Limb (tissue), 2 donors: ENCODE measurements around the gene SIN3B.

Source experiments
- DNase-seq, 2 donors: peaks; one replicate each; pipeline ENCODE4 v3.0.0-alpha.2; 2016; ENCODE audit errors: extremely low spot score in 2 of 2

SIN3B gene

DNA sequence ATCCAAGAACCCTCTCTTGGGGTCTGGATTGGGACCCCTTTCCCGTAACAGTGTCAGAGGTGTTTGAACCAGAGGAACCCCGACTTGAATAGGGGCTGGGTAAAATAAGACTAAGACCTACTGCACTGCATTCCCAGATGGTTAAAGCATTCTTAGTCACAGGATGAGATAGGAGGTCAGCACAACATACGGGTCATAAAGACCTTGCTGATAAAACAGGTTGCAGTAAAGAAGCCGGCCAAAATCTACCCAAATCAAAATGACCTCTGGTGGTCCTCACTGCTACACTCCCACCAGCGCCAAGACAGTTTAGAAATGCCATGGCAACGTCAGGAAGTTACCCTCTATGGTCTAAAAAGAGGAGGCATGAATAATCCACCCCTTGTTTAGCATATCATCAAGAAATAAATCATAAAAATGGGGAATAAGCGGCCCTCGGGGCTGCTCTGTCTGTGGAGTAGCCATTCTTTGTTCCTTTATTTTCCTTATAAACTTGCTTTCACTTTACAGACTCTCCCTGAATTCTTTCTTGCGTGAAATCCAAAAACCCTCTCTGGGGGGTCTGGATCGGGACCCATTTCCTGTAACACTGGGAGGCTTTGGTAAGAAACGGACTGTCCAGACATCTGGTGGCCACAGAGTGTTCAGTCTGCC lies 4.4 kb upstream of the SIN3B start:
- no peak for DNase-seq

DNA sequence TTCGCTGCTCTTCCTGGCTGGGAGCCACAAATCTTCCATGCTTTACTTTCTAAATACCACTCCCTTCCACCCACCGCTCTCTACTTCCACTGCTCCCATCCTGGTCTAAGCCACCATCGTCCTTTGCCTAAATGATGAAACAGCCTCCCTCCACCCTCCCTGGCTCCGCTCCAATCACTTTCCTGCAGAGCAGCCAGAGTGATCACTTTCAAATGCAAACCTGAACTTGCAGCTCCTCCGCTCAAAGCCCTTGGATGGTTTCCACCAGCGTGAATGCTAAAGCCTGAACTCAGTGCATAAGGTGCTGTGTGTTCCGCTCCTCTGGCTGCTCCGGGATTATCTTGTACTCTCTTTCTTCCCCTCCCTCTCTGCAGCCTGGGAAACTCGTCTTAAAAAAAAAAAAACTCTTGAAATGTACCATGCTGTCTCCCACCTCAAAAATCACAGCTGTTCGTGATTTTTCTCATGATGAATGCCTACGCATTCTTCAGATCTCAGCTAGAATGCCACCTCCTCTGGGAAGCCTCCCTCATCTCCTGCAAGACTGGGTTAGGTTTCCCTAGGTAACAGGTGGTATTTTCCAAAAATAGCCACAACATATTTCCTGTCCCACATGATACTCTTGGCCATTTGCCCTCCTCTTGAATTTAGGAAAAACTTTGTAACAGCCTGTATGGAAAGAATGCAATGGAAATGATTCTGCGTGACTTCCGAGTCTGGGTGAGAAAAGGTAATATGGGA lies 3.7 kb upstream of the SIN3B start:
- peak; percentile 78 to 81 for DNase-seq

DNA sequence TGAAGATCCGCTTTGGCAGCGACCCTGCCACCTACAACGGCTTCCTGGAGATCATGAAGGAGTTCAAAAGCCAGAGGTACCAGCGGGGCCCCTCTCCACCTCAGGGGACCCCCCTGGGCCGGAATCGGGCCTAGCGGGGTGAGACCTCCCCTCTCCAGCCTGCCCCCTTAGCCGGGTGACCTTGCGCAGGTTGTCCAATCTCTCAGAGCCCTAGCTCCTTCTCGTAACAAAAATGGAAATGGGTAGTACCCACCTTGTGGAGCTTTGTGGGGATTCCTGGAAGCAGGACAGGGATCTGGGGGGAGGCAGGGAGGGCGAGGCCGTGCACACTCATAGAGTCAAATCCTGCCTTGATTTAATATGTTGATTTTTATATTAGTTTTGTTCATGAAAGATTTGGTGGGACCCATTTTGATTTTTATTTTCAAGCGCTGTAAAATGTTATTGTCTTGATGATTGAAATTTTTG lies 658 bp downstream of the SIN3B start:
- no peak for DNase-seq

DNA sequence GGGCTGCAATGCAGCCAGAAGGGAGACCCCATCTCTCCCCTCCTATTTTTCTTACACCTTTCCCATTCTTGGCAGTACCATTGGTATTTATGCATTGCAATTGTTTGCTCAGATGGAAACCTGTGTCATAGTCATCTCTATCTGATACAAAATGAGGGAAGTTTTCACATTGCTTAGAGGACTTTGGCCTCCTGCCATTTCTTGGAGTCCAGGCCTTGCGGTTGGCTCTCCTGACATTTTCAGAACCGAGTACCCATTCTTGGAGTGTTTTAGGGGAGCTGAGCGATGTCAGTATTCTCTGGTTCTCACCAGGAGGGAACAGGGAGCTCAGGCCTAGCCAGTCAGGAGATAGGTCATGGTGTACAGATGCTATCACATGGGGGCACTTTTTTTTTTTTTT lies 1.5 kb downstream of the SIN3B start:
- no peak for DNase-seq

DNA sequence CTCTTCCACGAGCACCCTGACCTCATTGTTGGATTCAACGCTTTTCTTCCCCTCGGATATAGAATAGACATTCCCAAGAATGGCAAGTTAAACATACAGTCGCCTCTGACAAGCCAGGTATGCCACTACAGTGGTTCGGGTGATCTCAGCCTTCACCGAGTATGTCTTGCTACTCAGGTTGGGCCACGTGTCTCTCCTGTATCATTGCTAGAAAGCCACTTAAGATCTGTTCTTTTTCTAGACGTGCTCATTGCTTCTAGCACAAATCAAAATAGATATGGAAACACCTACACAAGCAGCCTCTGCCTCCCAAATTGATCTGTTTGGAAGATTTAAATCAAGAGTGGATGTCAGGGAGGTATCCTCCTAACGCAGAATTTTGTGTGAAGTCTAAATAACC lies 2.3 kb downstream of the SIN3B start:
- no peak for DNase-seq

DNA sequence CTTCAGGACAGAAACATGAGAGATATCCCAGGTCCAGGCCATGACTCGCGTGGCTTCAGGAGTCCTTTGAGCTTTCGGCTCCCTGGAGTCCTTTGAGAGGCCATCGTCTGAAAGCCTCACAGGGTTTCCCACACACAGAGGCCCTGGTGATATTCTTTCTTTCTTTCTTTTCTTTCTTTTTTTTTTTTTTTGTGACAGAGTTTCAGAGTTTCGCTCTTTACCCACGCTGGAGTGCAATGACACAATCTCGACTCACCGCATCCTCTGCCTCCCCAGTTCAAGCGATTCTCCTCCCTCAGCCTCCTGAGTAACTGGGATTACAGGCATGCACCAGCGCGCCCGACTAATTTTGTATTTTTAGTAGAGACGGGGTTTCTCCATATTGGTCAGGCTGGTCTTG lies 5.5 kb downstream of the SIN3B start:
- DNase-seq: no peak

DNA sequence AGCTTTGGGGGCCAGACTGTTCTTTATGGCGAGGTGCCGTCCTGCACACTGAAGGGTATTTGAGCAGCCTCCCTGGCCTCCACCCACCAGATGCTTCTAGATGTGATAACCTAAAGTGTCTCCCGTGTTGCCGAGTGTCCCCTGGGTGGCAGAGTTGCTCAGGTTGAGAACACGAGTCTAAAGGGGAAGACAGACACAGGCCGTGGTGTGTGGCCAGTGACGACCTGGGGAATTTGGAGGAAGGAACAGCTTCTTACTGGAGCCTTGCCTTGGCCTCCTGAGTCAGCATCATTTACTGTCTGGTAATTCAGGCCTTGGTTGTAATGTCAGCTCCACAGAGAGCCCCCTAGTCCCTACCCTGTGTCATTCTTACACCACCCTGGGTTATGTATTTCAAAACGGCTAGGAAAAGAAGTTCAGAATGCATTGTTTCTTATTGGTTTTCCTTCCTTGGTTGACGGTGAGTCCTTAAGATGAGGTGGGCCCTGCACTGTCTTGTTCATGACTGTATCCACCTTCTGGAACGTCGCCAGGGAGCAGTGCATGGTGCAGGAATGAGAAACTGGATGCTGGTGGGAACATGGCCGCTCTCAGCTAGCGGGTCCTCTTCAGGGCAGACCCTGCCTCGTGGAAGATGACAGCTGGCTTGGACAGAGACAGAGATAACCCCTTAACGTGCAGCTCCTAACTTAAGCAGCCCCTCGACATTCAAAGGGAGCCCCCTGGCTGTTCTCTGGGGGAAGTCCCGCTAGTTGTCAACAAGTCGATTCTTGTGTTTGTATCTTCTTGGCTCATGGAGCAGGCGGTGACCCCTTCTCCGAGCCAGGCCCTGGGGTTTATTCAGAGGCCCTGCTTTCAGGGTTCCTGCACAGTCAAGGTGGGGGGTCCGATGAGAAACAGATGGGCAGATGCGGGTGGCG lies 7.2 kb downstream of the SIN3B start:
- DNase-seq: no peak

DNA sequence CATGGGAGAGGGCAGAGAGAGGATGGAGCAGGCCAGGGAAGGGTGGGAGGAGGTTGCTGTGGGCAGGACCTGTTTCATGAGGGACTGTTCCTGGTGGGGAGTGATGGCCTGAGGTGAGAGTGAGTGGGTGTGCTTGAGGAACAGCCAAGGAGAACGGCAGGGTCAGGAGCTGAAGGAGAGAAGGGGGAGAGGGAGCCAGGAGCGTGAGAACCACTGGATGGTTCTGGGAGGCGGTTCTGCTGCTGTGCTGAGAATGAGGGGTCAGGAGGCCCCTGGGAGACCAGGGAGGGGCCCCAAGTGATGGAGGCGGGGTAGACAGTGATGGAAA lies 7.8 kb downstream of the SIN3B start:
- DNase-seq: no peak

DNA sequence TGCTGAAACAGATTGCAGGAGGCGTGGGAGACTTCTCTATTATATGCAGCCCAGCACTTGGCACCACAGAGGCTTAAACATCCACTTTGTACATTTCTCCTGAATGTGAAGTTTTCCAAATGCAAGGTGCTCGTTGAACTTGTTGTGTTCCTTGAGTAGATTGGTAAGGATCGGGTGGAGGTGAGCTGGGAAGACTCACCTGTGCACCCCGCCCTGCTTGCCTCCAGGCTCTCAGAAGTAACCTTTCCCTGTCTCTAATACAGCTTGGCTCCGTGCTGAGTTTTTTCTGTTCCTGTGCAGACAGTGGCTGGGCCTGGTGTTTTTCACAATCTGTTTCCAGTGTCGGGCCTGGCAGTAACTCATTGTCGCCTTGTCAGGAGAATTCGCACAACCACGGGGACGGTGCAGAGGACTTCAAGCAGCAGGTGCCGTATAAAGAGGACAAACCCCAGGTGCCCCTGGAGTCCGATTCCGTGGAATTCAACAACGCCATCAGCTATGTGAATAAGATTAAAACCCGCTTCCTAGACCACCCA lies 12.3 kb downstream of the SIN3B start:
- DNase-seq: no peak

DNA sequence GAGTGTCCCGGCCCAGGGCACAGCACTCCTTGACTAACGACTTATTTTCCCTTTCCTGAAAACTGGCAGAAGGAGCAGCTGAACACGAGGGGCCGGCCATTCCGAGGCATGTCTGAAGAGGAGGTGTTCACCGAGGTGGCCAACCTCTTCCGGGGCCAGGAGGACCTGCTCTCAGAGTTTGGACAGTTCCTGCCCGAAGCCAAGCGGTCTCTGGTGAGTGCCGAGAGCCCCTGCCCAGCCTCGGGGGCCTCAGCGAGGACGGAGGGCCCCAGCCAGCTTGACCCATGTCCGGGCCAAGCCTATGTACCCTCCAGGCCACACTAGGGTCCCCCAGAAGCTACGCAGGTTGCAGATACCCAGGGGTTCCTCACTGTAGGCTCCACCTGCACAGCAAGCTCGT lies 17.7 kb downstream of the SIN3B start:
- no peak for DNase-seq

DNA sequence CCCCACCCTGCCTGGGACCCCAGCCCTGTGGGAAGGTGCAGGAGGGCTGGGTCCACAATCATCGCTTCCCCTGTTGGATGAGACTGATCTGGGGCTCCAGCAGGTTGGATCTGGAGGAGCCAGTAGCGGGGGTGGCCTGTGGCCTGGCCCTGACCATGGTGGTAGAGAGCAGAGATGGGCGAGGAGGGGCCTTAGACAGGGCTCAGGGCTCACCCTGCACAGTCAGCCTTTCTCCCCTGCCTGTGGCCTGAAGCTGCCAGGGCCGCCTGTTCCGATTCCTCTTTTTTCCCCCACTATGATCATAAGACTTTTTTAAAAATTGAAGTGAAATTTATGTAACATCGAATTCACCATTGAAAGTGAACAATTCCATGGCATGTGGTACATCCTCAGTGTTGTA lies 18.2 kb downstream of the SIN3B start:
- DNase-seq: no peak

DNA sequence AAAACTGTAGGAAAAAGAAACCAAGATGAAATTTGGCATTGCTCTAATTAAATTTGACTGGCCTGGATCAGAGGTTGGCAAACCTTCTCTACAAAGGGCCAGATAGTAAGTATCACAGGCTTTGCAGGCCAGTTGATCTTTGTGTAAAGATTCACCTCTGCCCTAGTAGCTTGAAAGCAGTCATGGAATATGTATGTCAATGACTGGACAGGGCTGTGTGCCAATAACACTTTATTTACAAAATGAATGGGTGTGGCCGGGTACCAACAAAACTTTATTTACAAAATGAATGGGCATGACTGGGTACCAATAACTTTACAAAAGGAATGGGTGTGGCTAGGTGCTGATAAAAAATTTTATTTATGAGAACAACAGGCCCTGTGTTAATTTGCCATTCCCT lies 20.0 kb downstream of the SIN3B start:
- DNase-seq: no peak

DNA sequence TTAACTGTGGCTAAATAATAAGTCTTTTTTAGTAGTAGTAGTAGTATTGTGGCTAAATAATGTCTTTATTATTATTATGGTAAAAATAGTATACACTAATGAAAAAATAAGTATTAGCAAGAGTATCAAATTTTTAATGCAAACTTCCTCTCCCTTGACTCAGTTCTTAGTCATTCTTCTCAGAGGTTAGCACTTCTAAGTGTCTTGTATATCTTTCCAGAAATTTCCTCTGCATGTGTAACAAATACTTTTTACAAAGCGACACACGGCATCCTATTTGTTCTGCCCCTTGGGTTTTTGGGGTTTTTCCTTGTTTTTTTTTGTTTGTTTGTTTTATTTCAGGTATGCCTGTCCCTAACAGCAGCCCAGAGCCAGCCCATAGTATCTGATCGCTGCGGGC lies 20.9 kb downstream of the SIN3B start:
- no peak for DNase-seq

DNA sequence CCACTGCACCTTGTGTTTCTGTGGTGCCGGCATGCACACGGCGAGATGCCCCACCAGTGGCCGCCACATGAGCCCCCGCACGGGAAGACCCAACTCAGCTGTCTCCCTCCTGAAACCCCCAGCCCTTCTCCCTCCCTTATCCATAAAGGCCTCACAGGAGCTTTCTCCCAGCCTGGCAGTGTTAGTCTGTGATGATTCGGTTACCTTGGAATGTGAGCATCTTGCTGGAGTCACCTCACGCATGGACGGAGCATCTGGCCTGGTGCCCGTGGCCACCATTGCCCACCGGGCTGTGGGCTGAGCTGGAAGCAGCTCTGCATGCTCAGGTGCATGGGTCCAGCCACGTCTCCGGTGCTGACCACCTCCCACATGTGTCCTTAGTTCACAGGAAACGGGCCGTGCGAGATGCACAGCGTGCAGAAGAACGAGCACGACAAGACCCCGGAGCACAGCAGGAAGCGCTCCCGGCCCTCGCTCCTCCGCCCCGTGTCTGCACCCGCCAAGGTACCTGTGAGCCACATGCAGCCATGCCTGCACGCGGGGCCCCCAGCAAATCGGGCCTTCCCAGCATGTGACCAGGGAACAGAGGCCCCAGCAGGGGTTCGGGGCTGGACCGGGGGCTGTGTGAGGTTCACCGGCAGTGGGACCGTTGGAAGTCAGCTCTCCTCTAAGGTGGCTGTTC lies 22.0 kb downstream of the SIN3B start:
- DNase-seq: no peak

DNA sequence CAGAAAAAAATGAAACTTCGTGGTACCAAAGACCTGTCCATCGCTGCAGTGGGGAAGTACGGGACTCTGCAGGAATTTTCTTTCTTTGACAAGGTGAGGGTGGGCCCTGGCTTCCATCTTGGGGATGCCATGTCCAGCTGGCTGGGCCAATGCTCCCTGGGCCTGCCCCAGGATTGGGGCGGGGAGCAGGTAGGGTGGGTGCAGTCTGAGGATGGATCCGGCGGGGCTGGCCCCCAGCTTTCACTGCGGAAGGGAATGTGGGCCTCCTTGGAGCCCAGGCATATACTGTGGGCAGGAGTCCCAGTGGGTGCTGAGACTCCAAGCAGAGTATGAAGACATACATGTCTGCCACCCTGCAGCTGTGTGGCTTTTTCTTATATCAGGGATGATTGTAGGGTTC lies 23.9 kb downstream of the SIN3B start:
- no peak for DNase-seq

DNA sequence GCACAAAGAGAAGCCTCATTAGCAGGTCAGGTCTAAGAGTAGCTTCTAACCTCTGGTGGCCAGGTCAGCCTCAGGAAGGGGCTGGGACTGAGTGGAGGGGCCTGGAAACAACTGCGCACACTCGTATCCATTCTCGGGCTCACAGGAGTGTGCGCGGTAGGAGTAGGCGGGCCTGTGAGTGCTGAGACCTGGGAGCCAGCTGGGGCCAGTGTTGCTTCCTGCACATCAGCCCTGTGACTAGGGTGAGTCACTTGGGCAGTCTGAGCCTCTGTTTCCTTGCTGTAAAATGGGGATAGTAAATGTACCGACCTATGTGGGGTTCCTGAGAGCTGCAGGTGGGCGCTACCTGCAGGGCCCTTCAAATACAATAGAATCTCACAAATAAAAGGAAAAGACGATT lies 26.9 kb downstream of the SIN3B start:
- DNase-seq: no peak

DNA sequence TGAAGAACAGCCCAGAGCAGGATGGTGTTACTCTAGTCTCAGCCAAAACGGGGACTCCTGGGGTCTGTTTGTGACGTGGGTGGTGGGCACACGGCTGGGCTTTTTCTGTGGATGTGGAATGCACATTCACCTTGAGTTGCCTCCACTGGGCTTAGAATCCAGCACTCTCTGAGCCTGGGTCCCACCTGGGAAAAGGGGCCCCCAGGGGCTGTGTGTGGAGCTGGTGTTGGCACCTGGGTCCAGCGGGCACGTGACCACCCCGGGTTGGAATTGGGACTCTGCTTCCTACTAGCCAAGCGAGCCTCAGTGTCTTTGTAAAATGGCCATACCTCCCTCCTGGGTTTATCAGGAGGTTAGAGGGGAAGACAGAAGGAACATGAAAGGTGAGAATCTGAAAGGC lies 30.4 kb downstream of the SIN3B start:
- DNase-seq: no peak

DNA sequence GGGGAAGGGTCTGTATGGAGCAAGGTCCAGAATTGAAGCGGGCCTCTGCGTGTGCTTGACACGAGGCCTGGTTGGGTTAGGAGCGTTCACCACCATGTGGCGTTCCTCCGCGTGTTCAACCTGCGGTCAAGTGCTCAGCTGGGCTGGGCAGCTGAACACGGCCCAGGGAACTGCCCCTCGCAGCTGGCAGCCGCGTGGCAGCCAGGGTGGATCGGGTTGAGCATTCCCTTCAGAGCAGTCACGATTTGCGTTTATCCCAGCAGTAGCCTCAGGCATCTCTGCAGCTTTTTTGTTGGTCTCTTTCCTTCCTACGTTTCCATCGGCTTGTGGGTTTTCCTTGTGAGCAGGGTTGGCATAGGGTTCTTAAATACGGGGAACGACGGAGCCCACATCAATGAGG lies 30.9 kb downstream of the SIN3B start:
- no peak for DNase-seq

DNA sequence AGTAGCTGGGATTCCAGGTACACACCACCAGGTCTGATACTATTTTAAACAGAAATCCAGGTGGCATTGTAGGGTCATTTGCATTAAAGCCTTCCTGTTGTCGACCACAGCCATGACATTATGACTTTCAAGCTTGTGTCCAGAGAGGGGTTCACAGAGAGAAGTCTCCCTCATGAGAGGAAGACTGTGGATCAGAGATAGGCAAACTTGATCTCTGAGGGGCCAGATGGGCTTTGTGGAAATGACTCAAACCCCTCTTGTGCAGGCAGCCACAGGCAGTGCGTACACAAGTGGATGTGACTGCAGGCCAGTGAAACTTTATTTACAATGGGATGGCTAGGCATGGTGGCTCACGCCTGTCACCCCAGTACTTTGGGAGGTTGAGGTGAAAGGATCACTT lies 31.8 kb downstream of the SIN3B start:
- DNase-seq: no peak

DNA sequence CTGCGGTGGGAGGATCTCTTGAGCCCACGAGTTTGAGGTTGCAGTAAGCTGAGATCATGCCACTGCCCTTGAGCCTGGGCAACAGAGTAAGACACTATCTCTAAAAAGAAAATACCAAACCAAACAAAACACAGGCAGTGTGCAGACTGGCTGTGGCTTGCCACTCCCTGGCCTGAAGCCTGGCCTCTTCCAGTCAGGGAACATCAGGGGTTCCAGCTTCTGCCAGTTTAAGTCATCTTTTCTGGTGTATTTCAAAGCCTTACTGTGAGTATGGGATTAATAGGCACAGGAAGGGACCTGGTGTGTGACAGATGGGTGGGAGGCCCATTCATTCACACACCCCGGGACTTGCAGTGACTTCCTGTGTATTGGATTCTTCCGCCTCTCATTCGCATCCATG lies 32.6 kb downstream of the SIN3B start:
- no peak for DNase-seq

DNA sequence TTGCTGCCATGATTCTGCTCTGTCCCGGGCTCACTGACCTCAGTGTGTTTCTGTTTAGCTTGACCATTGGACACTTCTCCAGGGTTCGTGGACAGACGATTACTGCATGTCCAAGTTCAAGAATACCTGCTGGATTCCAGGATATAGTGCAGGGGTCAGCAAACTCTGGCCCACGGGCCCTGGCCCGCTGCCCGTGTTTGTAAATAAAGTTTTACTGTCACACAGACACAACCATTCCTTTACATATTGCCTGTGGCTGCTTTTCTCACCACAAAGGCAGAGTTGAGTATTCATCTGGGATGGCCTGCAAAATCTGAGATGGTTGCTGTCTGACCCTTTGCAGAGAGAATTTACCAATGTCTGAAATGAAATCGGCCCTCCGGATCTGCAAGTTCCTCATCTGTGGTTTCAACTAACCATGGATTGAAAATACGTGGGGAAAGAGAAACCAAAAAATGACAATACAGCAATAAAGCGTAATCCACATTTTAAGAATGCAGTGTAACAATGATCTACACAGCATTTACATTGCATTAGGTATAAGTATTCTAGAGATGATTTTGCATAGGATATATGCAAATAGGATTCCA lies 33.7 kb downstream of the SIN3B start:
- no peak for DNase-seq
